ENCODE measurements around the gene NUP88.

Gene NUP88

GRCh38 chr17:5419356-5419958, at the start of gene NUP88:
Gene NUP88 (minus strand): TSS chr17:5419662. CDS start chr17:5419650, 12 bp downstream.
- in situ Hi-C loops (cut with HindIII; ENCODE audit: low sequenced_read_pairs) = no loop called here
- peak within 1 kb of the TSS; percentile 92 for H3K4me3 ChIP-seq (ENCODE audit: low read depth, low read length)
- TF ChIP-seq, protein P1, sequence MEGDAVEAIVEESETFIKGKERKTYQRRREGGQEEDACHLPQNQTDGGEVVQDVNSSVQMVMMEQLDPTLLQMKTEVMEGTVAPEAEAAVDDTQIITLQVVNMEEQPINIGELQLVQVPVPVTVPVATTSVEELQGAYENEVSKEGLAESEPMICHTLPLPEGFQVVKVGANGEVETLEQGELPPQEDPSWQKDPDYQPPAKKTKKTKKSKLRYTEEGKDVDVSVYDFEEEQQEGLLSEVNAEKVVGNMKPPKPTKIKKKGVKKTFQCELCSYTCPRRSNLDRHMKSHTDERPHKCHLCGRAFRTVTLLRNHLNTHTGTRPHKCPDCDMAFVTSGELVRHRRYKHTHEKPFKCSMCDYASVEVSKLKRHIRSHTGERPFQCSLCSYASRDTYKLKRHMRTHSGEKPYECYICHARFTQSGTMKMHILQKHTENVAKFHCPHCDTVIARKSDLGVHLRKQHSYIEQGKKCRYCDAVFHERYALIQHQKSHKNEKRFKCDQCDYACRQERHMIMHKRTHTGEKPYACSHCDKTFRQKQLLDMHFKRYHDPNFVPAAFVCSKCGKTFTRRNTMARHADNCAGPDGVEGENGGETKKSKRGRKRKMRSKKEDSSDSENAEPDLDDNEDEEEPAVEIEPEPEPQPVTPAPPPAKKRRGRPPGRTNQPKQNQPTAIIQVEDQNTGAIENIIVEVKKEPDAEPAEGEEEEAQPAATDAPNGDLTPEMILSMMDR (IDR thresholded peaks at IDR 0.05; ENCODE audit: low read depth, low read length, missing control alignments) = no peak
- DNase-seq (ENCODE audit: low read depth) = peak; percentile 94

DNA sequence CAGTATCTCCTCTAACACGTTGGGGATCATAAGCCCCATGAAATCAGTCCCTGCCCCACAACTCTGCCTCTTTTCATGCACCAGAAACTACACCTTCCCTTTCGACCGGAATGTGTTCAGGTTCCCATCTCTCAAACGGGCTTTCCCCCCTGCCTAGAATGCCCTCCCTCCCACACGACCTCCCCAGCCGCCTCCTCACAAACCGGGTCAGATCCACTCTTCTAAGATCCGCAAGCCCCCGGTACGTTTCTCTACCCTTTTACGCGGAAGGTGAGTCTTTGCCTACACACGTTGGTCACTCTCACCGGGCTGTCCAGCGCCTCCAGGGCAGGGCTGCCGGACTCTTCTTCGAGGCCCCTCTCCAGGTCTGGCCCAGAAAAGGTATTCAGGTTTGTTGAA, 48.6 kb upstream of the NUP88 start:
- H3K4me3 ChIP-seq (ENCODE audit: low read depth, low read length) = peak overlapping the region; percentile 90
- DNase-seq (ENCODE audit: low read depth) = no peak
- TF ChIP-seq, protein P1 (IDR thresholded peaks at IDR 0.05; ENCODE audit: low read depth, low read length, missing control alignments) = no peak
- in situ Hi-C loops (cut with HindIII; ENCODE audit: low sequenced_read_pairs) = no loop called here

DNA sequence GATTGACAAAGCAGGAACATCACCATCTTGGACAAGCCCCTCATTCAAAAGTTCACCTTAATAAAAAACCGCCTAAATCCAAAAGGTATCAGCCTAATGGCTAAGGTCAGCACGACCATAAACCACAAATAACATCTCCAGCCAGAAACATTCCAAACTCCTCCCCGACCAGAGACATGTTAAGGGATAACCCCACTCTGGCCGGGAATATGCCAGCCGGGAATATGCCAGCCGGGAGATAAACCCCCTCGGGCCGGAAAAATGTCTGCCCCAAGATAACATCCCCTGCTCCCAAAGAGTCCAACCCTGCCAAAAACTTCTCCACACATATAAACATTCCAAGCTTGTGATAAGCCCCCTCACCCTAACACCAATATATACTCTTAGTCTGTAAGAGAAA, 48.0 kb upstream of the NUP88 start:
- TF ChIP-seq, protein P1 (IDR thresholded peaks at IDR 0.05; ENCODE audit: low read depth, low read length, missing control alignments) = no peak
- H3K4me3 ChIP-seq (ENCODE audit: low read depth, low read length) = peak overlapping the region; percentile 90
- no peak for DNase-seq (ENCODE audit: low read depth)
- in situ Hi-C loops (cut with HindIII; ENCODE audit: low sequenced_read_pairs) = no loop called here

GRCh38 chr17:5466295-5466694, 46.8 kb upstream of the NUP88 start:
- TF ChIP-seq, protein P1 (IDR thresholded peaks at IDR 0.05; ENCODE audit: low read depth, low read length, missing control alignments) = no peak
- DNase-seq (ENCODE audit: low read depth) = no peak
- no peak overlapping the region for H3K4me3 ChIP-seq (ENCODE audit: low read depth, low read length)
- in situ Hi-C loops (cut with HindIII; ENCODE audit: low sequenced_read_pairs) = no loop called here

GRCh38 chr17:5464717-5465507, 45.5 kb upstream of the NUP88 start:
- TF ChIP-seq, protein P1 (IDR thresholded peaks at IDR 0.05; ENCODE audit: low read depth, low read length, missing control alignments) = no peak
- DNase-seq (ENCODE audit: low read depth) = no peak
- H3K4me3 ChIP-seq (ENCODE audit: low read depth, low read length) = no peak overlapping the region
- in situ Hi-C loops (cut with HindIII; ENCODE audit: low sequenced_read_pairs) = no loop called here

DNA sequence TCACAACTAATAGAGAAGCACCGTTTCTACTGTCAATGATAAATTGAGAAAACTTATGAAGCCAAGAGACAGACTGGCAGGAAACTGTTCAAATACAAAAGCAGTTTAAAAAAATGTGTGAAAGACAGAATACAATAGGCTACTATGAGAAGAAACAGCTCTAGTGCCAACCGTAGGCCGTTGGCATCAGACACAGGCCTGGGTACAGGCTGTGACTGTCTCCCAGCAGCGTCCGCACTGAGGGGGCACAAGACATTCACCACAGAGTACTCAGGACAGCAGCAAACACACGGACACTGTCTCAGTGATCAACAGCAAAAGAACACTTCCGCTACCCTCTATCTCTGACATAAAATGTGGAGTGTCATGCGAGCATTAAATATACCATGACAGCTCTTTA, 27.3 kb upstream of the NUP88 start:
- in situ Hi-C loops (cut with HindIII; ENCODE audit: low sequenced_read_pairs) = no loop called here
- DNase-seq (ENCODE audit: low read depth) = no peak
- TF ChIP-seq, protein P1 (IDR thresholded peaks at IDR 0.05; ENCODE audit: low read depth, low read length, missing control alignments) = no peak
- no peak overlapping the region for H3K4me3 ChIP-seq (ENCODE audit: low read depth, low read length)

Data from astrocyte of the cerebellum (primary cell).